NCI-H146 treated with DMSO at 0.1 percent for 48 hours (cell line): Measurements from ENCODE around the gene SPEF2.

Experiments
- DNase-seq: peaks from one replicate; lab custom pipeline; 2025; ENCODE audit not compliant: unreplicated experiment; lab: John Stamatoyannopoulos, UW

The SPEF2 gene

DNA sequence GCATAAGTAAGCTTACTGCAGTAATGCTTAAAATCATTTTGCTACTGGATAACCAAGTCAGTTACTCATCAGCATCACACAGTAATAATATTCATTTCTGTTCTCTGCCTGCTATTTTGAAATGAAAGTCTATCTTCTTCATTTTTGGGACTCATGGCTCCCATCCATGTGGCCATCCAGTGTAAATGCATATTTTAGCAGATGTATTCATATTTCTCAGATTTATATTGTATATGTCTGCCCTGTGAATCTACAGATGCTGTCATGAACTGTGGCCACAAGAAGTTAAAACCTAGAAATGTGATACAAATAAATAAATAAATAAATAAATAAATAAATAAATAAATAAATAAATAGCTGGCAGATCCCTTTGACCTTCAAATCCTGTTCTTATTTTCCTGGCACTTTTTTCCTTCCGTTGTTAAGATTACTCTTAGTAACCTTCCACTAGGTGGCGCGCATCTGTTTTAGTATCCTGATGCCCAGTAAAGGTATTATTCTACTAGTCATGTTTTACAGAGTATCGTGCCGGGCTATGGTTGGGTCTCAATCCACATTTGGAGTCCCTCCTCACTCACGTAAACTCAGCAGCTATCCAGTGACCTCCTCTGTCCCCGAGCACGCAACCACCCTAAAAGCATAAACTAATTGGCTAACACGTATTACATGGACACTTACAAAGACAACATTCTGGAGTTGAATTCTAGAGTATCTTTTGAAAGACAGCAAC, 159.9 kb downstream of the SPEF2 start:
- peak; percentile 3 for DNase-seq

DNA sequence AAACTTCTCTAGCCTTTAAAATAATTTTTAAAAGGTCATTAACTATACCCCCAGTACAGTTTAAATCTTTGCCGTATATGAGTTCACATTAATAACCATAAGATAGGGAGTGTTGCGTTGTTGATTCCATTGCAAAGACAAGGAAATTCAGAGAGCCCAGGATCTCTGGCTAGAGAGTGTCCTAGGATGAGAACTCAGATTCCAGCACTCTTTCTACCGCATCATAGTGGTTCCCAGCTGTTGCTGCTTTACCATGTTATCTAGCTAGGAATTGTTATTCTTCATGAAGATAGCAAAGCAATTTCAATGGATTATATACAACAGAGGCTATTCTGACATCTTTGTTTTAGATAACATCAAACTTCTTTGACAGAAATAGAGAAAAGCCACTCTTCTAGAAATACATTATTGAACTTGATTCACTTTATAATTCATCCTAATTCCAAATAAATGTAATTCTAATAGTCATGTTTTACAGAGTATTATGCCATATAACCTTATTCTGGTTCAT, 160.7 kb downstream of the SPEF2 start:
- DNase-seq = no peak

DNA sequence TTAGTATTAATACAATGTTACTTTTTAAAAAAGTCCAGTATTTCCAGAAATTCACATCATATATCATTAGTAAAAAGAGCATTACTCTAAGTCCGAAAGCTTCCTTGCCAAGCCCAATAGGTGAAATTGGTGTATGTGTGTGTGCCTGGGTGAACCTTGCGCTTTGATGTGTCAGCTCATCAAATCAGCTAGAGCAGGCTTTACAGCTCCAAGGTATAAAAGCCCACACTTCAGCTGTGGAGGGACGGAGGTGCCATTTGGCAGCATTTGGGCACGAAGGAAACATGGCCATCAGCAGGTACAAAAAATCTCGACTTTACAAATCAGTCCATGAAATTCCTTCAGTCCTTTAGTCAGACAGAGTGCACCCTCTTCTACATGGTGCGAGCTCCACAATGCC, 162.6 kb downstream of the SPEF2 start:
- DNase-seq = no peak

DNA sequence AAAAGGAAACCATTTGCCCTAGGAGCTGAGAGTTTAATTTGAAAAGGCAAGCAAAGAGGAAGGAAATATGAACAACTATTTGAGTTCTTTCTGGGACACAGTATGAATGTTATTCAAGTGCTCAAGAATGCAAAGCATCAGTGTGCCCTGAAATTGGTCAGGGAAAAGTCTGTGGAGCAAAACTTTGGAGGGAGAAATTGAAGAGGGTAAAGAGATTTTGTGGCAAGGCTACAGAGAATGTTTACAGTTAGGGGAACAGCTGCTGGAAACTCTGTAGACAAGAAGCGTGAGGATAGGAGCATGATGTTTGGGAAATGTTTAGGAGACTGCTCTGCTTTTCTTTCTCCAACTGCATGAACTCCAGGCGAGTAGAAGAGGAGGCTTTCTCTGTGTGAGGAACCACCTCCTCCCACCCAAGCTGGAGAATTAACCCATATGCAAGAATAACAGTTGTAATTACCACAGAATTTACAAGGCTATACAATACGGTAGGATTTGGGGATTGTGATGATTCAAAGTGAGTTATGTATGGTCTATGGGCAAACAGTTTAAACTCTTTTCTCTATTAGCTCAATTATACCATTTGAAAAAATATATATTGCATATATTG, 163.6 kb downstream of the SPEF2 start:
- DNase-seq = no peak

DNA sequence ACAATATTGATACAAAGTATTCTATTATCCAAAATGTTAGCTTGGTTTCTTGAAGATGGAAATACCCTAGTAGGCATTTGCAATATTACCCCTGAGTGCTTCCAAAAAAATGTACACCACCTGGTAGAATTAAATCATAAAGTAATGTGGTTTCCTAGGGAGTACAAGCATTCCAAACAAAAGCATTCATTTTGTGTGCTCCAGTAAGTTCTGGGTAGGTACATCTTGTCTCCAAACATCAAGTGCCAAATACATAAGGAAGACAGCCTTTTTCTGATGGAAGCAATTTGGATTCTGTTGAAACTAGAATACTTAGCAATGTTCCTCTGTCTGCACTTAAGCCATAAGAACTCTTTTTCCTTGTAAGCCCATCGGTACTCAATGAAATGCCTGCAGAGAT, 165.9 kb downstream of the SPEF2 start:
- no peak for DNase-seq

DNA sequence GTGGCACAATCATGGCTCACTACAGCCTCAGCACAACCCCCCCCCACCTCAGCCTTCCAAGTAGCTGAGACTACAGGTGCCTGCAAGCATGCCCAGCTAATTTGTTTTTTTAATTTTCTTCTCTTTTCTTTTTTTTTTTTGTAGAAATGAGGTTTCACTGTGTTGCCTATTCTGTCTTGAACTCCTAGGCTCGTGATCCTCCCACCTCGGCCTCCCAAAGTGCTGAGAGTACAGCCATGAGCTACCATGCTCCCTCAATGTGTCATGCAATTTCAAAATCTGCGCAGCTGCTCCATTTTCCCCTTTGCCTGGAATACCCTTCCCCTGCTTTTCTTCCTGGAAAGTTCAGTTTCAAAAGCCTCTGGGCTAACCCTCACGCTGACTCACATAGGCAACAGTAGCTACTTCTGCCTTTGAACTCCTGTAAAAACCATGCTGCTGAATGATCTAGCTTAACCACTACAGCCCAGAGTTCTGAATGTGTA, 168.0 kb downstream of the SPEF2 start:
- no peak for DNase-seq

DNA sequence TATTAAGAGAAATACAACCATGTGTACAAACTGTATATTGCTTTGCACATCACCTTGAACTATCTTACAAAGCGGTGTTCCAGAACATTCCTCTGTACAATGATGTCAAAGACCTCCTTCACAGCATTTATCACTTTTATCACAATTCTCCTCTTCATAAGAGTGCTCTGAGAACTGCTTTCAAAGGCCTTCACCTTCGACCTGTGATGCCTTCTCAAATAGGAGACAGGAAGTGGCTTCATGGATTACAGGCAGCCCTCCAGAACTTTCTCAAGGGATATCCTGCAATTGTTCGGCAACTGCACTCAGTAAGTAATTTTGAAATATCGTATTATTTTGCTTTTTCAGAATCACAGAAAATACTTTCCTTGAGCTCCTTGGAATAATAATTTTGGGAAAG, 171.1 kb downstream of the SPEF2 start:
- no peak for DNase-seq

DNA sequence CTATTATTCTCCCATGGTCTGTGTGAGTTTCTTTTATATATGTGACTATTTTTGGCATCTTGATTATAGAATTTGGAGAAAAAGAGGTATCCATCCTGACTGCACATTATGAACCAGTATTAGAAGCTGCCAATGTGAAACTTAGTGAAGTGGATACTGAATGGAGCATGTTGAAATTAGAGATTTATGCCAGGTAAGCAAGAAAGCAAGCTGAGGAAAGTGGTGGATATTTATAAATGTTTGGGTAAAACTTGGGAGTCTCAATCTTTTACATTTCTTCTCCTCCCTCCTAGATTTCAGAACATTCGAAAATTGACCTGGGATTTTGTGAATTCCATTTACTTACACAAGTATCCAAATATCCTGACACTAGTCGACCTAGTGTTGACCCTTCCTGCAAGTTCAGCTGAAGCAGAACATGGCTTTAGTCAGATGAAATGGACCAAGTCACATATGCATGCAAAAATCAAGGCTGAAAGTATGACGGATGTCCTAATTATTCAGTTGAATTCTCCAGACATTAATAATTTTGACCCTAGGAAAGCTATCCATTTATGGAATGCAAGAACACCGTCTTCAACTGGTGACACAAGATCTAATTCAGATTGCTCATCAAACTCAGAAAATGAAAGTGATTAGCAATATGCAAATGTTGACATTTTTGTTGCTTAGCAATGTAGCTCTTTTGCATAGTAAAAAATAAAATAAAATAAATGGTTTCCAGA, 172.2 kb downstream of the SPEF2 start:
- DNase-seq = no peak

DNA sequence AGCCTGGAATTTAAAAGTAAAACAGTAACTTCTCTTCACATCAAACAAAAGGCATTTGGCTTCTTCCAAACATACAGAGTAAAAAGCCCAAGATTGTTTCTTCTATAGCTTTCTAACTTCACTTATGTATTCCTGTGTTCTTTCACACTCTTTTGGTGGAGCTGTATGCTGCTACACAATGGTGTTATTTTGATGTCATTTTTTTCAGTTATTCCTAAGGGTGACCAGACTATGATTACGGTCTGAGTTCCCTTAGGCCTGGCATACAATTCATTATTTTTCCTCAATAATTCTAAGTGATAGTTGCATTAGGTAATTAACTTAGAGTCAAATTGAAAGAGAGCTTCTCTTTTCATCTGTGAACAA, 172.8 kb downstream of the SPEF2 start:
- no peak for DNase-seq

DNA sequence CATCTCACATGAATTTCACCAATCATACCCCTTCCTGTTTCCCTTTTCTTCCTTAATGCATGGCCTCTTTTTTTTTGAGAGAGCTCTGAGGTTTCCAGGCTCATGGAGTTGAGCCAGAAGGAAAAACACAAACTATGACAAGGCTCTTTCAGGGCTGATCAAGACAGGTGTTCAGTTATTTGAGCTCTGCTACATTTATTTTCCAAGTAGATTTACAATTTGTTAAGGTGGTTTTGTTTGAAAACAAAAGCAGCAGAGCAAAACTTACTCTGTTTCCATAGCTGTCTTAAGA, 176.6 kb downstream of the SPEF2 start:
- DNase-seq = no peak

DNA sequence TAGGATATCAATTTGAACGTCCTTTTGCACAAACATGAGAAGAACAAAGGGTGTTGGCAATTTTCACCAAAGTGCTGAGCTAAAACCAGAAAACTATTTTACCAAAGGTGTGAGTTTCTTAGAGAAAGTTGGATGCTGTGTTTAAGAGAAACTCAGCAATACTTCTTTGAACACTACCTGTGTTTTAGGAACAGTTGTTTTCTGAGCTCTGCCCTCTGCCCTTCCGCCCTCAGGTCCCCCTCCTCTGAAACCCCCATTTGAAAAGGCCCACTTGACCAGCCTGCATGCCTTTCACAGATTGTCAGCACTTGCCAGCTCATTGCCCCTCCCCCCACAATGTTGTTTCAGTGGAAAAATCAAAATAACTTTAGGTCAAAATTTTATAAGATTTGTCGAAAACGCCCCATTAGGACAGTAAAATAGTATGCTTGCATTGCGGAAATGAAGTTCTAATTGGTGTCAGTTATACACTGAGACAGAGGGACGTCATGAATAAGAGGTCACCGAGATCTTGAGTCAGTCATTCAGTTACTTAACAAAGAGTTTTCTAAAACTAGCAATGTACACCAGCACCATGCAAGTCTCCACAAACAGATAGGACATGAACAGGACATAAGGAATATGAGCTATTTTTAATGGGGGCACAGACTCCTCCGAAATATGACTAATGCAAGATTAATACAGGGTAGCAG, 177.2 kb downstream of the SPEF2 start:
- DNase-seq = no peak

DNA sequence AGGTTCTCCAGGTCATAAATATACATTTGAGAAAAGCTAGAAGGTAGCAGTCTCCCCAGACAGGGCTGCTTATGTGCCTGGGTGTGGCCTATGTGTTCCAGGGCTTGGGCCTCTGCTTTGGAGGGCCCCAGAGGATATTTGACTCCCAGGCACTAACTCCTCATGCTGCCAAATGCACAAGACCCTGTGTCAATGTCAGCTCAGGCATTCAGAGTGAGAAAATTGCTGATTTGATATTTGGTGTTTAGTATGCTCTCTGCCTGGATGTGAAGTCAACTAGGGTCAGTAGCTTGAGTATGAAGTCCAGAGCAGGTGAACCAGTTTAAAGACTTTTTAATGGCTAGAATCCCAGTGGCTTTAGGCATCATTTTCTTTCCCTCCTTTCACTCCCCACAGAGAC, 181.5 kb downstream of the SPEF2 start:
- DNase-seq = no peak

DNA sequence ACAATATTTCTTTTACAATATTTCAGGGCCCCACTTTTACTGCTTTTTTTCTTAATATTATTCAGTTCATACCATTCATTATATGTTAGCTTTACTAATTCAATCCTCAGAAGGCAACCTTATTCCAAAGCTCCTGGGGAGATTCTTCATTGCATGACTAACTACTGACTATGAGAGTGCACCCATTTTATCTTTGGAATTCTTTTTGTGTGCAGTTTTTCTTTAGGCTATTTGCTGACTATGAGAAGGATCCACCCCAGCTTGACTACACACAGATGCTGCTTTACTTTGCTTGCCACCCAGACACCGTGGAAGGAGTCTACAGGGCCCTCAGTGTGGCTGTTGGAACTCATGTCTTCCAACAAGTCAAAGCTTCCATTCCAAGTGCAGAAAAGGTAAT, 182.1 kb downstream of the SPEF2 start:
- DNase-seq = no peak

DNA sequence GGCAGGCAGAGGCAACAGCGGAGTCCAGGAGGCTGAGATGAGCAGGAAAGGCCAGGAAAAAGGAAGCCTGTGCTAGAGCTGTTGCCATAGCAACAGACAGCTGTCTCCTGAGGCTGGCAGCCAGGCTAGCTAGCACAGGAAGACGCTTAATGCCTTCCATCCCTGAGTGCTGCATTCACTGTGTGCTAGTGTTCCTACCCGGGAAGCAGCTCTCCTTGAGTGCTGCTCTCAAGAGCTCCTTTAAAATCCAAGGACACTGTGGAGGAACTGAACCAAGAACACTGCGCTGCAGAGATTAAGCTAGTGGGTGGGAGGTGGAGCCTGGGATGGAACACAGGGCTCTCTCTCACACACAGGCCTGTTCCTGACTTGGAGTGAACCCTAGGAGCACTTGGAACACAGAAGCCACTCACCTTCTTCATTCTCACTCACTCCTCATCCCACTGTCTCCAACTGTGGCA, 185.6 kb downstream of the SPEF2 start:
- DNase-seq = peak; percentile 8

DNA sequence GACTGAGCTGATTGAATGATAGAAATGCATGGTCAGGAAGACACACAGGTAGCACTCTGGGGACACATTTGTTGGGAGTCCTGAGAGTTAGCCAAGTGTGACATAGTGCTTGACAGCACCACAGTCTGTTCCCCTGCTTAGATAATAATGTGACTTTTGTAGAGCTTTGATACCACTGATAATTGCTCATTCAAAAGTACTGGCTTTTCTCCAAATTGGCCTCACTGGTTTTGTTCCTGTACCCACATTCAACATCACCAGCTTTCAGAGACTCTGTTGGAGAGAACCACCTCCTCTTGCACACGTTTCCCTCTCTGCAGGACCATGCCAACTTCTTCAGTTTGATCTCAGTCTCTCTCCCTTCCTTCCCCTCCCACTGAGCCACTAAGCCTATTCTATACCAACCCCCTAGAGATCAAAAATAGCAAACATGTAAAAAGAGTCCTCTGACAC, 186.6 kb downstream of the SPEF2 start:
- DNase-seq = no peak

DNA sequence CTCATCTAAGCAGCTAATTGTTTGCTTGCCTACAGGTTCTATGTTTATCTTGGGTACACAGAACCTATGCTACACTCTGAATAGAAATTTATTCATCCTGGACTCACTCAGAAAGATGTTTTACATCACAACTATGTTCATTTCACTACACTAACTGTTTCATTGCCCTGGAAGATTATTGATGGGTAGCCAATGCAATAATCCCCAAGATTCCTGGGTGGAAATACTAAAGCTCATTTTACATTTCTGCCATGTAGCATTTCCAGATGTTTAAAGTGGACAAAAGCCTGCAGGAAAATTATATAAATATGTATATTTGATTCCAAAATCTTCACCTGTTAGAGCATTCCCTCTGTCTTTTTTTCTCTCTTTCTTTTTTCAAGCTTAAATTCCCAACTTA, 187.2 kb downstream of the SPEF2 start:
- no peak for DNase-seq

DNA sequence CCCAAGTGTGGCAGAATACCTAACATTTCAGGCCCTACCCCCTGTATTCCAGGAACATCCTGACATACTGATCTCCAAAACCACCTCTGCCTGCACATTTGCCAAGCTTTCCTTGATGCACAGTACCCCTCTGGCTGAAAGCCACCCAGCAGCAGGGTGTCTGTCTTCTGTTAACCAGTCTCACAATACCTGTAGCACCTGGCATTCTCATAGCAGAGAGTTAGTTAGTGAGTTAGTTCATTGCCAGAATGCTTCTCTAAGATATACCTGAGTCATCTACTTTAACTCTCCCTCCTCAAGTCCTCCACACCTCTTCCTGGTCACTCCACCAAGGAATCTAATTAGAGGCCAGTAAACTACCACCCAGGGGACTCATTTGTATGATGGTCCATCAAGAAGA, 192.9 kb downstream of the SPEF2 start:
- DNase-seq = no peak

DNA sequence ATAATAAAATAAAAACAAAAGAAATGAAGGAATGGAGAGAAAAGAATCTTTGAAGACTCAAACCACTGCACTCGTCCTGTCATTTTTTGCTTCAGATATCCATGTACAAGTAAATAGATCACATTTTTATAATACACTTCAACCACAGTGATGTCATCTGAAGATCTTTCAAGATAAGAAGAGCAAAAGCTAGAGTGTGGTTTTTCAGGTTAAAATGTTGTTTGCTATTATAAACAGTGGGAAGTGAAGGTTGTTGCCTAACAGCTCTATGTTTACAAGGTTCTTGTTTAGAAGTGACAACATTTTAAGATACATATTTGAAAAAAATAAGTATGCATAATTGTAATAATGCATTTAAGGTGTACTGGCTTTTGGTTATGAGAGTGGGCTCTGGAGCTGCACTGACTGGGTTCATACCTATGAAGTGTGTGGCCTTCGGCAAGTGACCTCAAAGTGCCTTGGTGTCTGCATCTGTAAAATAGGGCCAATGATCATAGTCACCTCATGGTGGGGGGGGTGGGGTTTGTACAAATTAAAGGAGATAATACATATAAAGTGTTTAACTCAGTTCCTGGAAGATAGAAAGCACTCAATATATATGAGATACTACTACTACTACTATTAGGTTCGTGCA, 193.6 kb downstream of the SPEF2 start:
- no peak for DNase-seq

DNA sequence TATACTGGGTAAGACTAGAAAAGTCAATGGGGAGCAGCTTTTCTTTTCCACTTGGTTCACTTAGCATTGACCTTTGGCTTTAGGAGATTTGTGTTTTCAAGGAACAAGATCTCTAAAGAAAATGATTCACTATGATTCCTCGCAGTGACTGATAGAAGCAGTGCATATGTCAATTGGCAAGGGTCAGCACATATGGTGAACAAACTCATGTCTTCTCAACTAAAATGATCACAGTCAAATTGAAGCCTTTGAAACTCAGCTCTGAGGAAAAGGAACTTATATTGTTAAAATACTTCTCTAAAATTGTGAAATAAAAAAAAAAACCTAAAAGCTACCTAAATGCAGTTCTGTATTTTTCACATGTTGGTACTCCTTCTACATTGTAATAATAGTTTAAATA, 195.9 kb downstream of the SPEF2 start:
- no peak for DNase-seq

DNA sequence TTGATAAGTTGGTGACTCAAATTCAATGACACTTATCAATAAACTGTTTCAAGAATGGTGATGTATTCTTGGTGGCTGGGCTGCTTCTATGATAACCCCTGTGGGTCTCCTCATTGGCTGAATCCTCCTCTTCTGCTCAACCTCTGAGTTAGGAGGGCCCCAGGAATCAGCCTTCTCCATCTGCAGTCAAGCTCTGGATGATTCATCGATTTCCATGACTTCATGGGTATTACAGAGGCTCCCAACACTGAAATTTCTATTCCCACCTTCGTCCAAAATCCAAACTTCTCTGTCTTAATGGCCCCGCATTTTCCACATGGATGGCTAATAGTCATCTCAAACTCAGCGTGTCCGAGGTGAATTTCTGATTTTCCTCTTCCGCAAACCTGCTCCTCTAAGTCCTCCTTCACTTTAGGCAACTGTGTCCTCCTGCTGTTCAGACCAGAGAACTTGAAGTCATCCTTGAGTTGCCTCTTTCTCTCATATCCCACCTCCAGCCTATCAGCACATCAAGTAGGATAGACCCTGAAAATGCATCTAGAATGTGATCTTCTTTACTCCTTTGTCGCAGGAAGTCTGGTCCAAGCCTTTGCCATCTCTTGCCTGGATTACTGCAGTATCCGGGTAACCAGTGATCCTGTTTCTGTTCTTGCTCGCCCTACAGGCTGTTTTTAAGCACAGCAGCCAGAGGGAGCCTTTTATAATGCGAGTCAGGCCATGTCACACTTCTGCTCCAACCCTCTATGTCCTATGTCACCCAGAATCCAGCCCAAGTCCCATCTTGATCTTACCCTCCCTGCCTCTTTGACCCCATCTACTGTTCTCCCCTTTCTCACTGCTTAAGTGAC, 197.7 kb downstream of the SPEF2 start:
- no peak for DNase-seq
